ENCODE results near the gene PDHA2. TPM values are rescaled to one million over a fixed set of nuclear protein-coding genes. Genes with fewer than 3 reads are reported as not detected.
"Not testable (repeated sequence)": the region's sequence is repeated elsewhere in the genome, so short reads cannot be mapped to it uniquely, and the experiment has no call there.

PDHA2 gene
- not detected in 2 replicates for total RNA-seq (2014; rRNA removed; shearing (Covaris generic))

DNA sequence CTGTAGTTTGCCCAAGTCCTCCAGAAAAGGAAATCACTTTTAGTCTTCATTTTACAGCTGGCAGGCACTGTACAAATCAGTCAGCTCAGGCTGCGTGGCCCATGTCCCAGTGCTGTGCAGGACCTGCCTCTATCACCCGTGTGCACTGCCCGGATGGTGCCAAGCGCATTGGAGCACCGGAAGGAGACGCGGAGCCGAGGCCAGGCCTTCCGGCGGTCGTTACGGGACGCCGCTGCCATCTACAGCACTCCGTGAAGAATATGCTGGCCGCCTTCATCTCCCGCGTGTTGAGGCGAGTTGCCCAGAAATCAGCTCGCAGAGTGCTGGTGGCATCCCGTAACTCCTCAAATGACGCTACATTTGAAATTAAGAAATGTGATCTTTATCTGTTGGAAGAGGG is at the start of gene PDHA2:
Gene PDHA2 (plus strand): TSS at position 203 of the 400 bp plus-strand sequence. CDS start 58 bp downstream, at position 261.
- DNase-seq (ENCODE audit: low read depth) = no peak

DNA sequence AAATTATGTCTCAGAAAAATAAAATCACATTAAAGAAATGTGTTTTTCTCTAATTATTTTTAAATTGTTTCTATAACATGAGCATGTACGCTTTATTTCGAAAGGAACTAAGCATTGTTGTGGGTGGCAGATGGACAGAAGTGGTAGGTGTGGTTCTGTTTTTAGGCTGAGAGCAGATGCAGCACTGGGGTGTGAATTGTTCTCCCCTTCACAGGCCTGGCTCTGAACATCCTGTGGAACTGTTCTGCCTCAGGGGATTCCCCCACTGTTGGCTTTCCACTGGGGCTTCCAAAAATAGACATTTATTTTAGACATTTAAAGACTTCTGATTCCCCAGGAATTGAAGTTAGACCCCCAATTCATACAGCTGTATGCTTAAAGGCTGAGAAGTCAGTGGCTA is 41.9 kb upstream of the PDHA2 start:
- DNase-seq (ENCODE audit: low read depth) = no peak

DNA sequence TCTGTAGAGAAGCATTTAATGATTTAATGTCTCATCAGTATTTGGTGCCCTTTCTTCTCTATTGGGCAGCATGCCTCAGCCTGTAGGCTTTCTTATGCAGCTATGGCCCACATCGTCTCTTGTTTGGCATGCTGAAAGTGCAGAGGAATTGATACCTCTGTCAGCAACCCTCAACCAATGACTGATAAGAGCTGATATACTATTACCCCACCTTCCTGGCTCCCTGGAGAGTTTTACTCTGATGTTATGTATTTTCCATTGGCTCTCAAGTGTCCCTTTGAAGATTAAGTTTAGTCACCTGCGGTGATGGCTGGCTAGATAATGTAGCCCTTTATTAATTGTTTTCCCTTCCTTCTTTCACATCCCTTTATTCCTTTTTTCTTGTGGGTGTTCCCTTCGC is 41.2 kb upstream of the PDHA2 start:
- DNase-seq (ENCODE audit: low read depth) = no peak

DNA sequence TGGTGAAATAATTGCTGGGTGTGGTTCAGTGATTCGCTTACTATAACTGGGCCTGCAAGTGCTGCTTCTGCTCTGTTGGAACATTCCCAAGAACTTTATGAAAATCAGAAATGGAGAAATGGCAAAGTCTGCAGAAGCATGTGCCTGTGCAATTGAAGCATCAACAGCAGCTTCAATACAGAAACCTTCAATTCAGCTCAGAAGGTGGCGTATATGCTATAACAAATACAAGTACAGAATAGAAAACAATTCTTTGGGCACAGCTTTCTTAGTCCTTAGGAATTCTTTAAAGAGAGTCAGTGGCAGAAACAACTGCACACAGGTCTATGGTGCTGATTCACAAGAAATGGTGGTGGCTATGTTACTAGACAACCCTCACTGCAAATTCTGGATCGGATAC is 18.0 kb upstream of the PDHA2 start:
- no peak for DNase-seq (ENCODE audit: low read depth)

DNA sequence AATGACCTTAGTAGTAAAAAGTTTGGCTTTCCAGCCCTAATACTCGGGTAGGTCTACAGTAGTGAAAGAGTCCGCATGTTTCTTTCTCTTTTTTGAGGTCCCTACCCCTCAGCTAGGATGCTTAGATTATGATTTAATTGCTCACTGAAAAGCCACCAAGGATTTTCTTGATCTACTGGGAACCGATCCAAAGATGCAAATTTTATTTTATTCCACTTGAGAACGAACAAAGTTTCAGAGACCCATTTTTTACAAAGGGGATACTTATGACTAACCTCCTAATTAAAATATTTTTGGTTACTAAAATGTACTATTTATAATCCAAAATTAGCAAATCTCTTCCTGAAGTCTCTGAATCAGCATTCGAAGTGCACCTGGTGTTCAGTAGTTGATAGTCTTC is 14.3 kb upstream of the PDHA2 start:
- DNase-seq (ENCODE audit: low read depth) = no peak

DNA sequence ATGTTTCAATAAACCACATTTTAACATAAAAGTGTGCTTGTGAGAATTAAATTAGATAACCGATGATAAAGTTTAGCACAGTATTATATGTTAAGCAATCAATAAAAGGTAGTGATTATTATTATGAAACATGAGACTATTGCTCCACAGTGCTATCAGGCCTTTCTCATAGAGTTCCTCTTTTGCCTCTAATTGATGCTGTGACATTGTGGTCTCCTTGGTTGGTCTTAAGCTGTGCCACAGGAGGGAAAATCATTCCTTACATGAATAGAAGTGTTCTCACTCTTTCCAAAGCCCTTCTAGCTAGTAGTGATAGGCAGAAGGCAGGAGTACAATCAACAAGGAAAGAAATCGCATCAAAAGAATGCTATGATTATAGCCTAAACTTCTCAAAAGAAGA is 9.2 kb upstream of the PDHA2 start:
- DNase-seq (ENCODE audit: low read depth) = no peak

DNA sequence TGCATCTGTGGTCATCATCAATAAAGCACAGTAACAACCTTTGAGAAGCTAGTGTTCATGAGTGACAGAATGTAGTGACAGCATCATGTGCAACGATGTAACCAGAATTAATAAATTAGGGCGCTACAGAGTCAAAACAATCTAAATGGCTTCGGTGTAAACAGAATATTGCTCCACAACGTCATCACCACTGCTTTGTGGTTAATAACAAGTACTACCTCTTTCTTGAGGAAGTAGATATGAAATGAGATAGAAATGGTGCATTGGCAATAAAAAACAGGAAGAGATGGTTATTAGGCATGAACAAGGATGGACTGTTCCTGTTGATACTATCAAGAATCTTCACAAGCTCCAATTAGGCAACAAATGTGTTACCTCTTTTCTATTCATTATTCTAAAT is 8.7 kb upstream of the PDHA2 start:
- DNase-seq (ENCODE audit: low read depth) = no peak

DNA sequence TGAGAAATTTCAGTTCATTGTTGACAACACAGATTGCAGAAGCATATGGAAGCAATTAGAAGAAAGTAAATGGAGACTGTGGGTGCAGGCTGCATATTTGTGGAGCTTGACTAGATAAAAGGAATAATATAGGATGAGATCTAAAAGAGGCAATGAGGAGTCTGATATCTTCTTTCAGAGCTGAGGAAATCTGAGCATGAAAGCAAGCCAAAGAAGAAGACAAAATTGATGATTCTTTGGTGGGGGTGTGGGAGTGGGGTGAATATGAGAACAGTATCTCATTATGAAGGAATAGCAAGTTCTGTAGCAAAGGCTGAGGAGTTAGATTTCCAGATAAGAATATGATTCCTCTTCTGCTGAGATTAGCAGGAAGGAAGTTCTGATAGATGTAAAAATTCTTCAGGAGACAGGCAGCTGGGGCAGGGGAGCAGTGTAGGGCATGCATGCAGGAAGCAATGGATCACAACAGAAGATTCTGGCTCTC is 6.1 kb upstream of the PDHA2 start:
- no peak for DNase-seq (ENCODE audit: low read depth)

DNA sequence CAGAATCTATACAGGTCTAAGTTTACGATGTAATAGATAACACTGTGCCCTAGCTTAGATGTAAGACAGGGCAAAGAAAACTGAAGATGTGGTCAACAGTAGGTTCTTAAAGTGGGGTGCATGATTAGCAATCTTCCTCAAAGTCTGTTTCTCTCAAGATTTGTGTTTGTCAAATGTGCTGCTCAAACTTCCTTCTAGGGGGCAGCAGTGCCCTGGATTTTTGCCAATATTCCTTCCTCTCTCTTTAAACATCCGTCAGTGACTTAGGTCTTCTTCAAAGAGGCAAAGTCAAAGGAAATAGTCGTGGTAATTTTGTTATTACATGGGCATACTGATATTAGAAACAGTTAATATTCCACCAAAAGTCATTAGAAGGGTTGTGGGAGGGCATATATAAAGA is 4.2 kb upstream of the PDHA2 start:
- DNase-seq (ENCODE audit: low read depth) = no peak

DNA sequence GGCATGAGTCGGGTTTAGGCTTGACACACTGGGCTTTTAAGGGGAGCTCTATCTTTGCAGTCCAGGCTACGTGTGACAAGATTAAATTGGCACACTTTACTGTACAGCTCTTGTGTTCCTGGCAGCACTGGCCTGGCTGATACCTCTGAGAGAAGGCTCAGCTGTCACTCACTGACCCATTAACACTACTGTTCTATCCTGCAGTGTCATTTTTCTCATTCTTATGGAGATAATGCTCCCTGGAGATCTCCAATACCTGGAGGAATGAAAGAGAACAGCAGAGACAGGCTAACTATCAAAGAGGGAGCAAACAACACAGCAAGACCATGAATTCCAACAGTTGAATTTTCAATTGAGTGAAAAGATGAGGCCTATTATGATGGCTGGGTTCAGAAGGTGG is 1.7 kb upstream of the PDHA2 start:
- DNase-seq (ENCODE audit: low read depth) = no peak

DNA sequence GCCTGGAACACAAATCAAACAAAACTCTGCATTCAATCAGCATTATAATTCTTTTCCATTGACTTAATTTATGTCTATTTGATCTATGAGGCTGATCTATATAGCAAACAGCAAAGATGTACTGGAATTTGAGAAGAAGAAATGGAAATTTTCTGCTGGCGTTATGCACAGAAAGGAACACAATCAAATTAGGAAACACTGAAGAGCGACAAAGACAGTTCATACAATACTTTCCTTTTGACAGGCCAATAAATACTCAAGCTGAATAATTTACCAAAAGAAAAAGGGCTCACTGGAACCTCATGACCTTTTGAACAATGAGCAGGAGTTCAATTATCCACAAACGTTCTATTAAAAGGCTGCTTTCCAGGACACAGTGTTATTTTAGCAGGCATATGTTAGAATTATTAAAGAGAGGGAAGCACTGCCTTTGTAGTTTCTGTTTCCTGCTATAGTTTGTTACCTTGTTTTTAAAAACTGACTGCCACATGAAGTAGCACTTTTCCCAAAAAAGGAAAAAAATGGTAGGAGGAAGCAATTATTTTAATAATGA is 8.1 kb downstream of the PDHA2 start:
- no peak for DNase-seq (ENCODE audit: low read depth)

DNA sequence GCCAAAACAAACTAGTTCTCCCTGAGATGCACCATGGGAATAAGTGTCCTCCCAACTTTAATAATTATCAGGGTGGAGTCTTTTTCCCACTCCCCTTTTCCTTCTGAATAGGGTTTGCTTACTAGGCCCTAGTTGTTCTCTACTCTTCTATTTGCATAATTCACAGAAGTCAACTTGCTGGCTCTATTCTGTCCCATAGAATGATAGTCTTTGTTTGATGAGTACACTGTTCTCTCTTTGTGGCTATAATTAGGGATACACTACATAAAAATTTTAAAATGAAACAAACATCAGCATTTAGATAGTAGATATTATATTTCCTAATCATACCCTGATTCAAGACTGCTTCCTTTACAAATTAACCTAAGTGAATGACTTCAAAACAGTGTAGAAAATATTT is 10.3 kb downstream of the PDHA2 start:
- no peak for DNase-seq (ENCODE audit: low read depth)

DNA sequence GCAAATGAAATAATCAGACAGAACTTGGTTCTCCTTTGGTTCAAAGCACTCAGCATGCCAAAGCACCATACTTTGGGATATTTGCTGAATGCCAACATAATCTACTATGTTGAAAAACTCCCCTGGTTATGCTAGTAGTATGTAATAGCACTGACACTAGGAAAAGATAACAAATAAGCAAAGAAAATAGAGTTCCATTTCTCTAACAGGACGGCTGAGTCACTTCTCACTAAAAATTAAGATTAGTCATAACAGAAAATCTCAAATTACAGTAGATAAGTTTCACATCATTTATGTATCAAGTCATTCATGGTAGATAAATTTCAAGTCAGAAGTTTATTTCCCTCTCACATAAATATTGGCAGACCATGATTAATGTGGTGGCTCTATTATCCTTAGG is 17.9 kb downstream of the PDHA2 start:
- DNase-seq (ENCODE audit: low read depth) = no peak

DNA sequence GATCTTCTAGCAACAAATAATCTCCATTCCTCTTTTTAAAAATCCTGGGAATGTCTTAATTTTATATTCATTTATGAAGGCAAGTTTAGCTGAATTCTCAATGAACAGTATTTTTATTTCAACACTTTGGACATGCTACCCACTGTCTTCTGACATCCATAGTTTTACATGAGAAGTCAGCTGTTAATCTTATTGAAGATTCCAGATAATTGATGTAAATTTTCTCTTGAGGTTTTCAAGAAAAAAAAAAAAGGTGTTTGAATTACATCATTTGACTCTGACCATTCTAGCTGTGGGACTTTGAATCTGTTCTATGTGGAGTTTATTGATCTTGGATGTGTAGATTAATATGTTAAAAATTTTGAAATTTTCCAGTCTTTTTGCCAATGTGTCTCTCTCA is 28.0 kb downstream of the PDHA2 start:
- no peak for DNase-seq (ENCODE audit: low read depth)

DNA sequence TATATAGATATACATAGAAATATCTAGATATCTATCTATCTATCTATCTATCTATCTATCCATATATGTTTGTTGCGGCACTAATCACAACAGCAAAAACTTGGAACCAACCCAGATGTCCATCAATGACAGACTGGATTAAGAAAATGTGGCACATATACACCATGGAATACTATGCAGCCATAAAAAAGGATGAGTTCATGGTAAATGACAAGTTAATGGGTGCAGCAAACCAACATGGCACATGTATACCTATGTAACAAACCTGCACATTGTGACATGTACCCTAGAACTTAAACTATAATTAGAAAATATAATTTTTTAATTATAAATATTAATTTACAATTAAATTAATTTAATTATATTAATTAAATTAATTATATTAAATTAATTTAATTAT is 29.5 kb downstream of the PDHA2 start:
- DNase-seq (ENCODE audit: low read depth) = not testable (repeated sequence)

DNA sequence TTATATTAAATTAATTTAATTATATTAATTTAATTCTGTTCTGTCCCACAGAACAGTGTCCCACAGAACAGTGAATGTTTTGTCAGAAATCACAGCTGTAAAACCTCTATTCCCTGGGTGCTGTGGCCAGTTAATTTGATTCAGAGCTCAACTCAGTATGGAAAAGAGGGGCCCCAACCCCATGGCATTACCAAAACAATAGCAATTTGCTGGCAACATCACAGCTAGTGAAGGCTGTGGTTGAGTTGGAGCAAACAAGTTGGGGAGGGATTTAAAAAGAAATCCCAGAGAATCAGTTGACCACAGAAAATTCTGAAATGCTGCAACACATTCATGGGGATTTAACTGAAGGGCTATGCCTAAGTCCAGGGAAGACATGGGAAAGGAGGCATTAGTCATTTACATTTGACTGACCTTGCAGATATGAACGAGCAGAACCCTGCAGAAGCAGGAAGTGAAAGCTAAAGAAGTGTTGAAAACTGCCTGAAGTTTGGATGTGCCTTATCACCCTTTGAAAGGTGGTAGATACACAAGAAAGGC is 30.1 kb downstream of the PDHA2 start:
- DNase-seq (ENCODE audit: low read depth) = no peak

DNA sequence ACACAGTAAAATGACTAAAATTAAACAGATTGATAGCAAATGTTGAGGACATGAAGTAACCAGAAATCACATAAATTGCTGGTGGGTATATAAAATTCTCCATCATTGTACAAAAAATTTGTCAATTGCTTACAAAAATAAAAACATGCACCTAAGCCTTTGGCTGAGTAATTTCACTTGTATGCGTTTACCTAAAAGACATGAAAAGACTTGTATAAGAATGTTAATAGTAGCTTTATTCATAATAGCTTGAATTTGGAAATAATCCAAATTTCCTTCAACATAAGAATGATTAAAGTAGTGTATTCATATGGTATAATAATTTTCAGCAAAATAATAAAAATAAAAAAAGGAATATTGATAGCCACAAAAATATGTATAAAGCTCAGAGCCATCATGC is 37.7 kb downstream of the PDHA2 start:
- DNase-seq (ENCODE audit: low read depth) = no peak

DNA sequence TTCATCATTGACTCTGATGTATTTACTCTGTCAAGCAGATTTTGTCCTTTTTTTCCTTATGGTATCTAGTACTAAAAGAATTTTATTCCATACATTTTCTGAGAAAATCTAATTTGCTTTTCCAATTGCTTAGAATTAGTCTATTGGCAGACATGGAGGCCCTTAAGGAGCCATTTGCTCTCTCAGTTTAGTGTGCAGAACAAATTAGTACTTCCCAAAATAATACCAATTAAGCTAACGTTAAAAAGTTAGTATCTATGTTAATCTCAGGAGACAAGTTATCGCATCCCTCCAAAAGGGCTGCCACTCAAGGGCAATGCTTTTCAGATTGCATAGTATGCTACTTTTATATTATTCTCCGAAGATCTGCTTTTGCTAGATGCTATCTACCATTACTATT is 47.7 kb downstream of the PDHA2 start:
- no peak for DNase-seq (ENCODE audit: low read depth)

DNA sequence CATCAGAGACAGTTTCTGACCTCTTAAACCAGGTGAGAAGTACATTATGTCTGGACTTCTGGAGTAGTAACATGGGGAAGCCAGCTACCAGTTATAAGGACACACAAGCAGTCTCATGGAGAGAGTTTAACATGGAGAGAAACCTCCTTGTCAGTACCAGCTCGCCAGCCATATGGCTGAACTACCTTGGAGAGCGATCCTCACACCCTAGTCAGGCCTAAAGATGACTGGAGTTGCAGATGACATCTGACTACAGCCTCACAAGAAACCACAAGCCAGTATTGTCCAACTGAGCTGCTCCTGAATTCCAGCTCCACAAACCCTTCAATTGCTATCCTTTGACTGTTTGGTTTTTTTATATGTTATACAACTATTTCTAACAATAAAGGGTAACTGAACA is 49.8 kb downstream of the PDHA2 start:
- no peak for DNase-seq (ENCODE audit: low read depth)
